ENCODE results near the gene SMARCAD1.

The SMARCAD1 gene, protein sequence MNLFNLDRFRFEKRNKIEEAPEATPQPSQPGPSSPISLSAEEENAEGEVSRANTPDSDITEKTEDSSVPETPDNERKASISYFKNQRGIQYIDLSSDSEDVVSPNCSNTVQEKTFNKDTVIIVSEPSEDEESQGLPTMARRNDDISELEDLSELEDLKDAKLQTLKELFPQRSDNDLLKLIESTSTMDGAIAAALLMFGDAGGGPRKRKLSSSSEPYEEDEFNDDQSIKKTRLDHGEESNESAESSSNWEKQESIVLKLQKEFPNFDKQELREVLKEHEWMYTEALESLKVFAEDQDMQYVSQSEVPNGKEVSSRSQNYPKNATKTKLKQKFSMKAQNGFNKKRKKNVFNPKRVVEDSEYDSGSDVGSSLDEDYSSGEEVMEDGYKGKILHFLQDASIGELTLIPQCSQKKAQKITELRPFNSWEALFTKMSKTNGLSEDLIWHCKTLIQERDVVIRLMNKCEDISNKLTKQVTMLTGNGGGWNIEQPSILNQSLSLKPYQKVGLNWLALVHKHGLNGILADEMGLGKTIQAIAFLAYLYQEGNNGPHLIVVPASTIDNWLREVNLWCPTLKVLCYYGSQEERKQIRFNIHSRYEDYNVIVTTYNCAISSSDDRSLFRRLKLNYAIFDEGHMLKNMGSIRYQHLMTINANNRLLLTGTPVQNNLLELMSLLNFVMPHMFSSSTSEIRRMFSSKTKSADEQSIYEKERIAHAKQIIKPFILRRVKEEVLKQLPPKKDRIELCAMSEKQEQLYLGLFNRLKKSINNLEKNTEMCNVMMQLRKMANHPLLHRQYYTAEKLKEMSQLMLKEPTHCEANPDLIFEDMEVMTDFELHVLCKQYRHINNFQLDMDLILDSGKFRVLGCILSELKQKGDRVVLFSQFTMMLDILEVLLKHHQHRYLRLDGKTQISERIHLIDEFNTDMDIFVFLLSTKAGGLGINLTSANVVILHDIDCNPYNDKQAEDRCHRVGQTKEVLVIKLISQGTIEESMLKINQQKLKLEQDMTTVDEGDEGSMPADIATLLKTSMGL

DNA sequence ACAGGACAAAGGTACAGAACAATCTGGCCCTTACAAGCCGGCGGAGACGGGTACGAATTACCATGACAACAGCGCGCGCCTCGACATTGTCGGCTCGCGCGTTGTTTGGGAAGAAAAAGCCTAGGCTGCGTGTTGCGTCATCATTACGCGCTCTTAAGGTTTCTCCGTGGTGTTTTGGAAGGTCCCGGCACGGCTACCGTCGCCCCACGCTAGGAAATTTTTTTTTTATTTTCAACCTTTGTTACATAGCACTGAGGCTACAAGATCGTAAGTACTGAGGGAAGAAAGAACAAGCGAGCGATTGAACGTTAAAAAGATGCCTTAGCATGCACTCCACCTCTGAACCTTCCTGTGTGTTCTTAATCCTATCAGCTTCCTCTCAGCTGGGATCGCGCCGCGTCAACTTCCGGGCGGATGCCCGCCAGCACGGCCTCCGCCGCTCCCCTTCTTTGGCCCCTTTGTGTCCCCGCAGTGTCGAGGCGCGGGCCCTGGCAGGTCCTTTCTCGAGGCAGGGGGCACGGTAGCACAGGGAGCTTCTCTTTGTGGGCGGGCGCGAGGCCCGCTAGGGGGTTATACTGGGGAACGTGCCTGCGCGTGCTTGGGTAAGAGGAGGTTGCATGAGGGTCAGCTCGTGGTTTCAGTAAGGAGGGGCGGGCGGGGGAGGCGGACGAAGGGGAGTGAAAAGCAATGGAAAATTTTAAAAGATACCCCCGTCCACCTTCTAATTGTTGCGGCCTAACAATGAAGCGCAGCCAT, at the start of gene SMARCAD1:
Gene SMARCAD1 (plus strand): TSS at position 397 of the 756 bp plus-strand sequence. CDS start 530 bp downstream, outside the sequence.
- peak; percentile 94 for DNase-seq (ENCODE audit: low spot score)

DNA sequence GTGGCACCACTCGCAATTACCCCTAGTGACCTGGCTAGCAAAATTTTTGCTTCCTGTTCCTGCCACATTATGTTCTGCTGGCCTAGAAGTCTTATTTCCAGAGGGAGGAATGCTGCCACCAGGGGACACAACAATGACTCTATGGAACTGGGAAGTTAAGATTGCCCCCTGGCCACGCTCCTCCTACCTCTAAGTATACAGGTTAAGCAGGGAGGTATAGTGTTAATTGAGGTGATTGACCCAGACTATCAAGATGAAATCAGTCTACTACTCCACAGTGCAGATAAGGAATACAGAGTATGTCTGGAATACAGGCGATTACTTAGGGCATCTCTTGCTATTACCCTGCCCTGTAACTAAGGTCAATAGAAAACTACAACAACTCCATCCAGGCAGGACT, 48.8 kb upstream of the SMARCAD1 start:
- no peak for DNase-seq (ENCODE audit: low spot score)

DNA sequence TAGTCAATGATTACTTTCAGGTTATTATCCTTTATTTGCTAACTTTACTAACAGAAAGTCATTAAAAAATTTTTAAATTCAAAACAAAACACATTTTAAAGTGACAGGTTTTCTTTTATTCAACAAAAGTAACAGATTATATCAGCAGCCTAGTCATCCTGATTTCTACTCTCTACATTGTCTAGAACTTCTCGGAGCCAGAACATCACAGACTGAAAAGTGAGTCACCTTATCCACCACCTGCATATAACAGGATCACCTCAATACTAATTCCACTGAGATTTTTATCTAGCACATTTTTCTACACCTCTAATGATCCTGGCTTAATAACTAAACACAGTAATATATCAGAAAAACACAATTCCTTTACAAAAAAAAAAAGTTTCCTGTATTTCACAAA, 47.9 kb upstream of the SMARCAD1 start:
- DNase-seq (ENCODE audit: low spot score), result no peak

DNA sequence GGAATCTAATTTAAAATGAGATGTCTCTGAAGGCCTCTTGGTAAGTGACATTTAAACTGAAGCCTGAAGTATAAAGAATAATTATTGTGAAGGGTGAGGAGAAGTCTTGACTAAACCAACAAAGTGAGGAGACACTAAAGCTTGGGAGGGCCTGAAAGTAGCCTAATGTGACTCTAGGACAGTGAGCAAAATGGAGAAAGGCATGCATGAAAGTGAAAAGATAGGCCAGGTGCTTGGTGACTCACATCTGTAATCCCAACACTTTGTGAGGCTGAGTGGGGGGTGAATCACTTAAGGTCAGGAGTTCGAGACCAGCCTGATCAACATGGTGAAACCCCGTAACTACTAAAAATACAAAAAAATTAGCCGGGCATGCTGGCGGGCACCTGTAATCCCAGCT, 46.9 kb upstream of the SMARCAD1 start:
- DNase-seq (ENCODE audit: low spot score), result no peak

DNA sequence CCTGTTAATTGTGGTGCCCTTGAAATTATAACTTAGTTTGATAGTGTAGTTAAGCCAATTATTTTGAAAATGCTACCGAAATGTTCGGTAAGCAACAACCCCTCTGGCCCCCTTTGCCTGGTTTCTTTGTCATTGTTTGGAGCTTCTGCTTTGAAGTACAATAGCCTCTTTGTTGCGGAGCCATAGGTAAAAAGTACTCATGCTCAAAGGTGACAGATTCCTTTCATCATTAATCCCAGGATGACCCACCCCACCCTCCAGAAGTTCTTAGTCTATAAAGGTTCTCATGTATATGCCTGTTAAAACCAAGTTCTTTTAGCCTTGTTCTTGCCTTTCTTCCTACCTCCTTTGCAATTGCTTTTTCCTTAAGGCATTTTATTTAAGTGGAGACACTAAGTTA, 42.4 kb upstream of the SMARCAD1 start:
- no peak for DNase-seq (ENCODE audit: low spot score)

DNA sequence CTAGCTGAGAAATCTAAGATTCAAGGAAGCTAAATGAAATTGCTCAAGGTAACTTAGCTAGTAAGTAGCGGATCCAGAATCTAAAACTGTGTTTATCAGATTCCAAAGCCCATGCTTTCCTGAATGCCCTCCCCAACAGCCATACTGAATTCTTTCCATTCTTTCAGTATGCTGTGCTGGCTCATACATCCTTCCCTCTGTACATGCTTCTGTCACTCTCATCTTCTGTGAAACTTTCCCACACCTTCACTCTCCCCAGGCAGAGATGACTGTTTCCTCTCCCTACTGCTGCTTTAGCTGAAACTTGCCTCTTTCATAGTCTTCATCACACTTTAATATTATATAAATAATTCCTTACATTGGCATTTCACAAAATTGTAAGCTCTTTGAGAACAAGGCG, 39.3 kb upstream of the SMARCAD1 start:
- DNase-seq (ENCODE audit: low spot score), result no peak

DNA sequence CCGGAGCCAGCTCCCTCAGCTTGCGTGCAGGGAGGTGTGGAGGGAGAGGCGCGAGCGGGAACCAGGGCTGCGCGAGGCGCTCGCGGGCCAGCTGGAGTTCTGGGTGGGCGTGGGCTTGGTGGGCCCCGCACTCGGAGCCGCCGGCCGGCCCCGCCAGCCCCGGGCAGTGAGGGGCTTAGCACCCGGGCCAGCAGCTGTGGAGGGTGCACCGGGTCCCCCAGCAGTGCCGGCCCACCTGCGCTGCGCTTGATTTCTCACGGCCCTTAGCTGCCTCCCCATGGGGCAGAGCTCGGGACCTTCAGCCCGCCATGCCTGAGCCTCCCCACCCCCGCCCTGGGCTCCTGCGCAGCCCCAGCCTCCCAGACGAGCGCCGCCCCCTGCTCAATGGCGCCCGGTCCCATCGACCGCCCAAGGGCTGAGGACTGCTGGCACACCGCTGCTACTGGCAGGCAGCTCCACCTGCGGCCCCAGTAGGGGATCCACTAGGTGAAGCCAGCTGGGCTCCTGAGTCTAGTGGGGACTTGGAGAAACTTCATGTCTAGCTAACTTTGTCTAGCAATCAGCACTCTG, 37.8 kb upstream of the SMARCAD1 start:
- no peak for DNase-seq (ENCODE audit: low spot score)

DNA sequence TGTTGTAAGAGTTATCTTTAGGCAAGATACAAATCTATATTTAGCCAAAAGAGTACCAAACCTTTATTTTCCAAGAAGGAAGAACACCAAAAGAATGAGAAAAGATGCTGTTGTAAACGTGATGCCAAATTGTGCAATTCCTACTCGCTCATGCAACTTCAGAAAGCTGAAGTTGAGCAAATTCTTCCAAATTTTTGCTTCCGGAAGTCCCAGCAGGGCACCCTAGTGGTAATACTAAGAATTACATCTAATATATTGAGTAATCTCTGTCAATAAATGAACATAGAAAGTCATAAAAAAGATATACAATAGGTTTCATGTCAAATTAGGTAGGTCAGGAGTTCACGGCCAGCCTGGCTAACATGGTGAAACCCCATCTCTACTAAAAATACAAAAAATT, 36.0 kb upstream of the SMARCAD1 start:
- DNase-seq (ENCODE audit: low spot score), result no peak

DNA sequence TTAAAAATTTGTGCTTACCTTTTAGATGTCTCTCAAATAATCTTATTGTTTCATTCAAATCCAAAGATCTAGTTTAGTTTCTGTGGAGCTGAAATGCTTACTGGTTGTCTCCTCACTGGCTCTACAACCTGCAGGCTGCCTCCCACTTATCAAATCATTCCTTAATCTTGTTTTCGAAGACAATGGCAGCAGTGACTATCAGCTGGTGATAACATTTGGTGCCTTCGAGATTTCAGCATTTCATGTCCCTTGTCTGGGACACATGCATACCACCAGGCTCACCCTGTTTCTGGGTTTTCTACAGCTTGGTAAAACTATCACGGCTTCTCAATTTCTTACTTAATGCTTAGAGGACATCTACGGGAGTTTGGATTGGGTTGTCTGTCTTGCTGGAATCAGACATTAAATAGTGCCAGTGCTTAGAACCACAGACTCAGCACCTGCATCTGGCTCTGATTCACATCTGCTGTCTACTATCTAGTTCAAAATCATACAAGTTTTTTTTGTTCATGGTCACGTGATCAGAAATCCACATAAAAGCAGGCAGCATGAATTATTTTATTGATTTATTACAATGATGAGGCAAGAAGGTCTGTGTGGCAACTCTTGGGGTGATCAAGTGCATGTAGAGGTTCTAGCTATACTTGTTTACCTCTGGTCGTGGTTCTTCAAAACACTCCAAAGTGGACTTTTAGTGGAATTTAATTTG, 32.0 kb upstream of the SMARCAD1 start:
- DNase-seq (ENCODE audit: low spot score), result no peak

DNA sequence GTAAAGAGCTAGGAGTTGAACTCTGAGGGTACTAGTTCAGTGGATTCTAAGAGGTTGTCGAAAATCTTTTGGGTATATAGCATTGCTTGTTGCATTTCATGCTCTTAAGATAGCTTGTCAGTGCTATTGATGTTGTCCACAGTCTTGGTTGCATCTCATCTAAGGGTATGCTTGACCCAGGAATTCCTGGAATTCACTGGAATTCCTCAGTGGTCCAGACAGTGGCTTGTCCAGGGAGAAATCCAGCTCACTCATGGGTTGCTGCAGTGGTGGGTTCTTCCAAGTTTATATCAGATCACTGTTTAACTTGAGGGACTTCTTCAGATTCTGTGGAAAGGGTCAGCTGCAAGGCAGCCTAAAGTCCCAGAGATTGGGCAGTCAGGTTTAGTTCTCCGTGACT, 29.8 kb upstream of the SMARCAD1 start:
- DNase-seq (ENCODE audit: low spot score), result no peak

DNA sequence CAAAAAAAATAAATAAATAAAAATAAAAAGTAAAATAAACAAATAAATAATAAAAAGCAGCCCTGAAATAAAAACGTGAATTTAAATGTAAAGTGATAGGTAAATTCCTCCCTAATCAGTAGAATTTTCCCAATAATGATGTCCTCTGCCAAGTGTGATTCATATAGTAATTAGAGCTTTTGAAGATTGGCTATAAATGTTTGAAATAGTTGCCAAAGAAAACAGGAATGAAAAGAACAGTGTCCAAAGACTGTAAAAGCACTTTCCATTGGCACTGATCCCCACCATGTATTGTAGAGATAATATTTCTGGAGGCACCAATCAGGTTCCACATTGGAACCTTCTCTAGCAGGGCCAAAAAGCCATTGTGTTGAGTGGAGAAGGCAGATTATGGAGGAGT, 25.9 kb upstream of the SMARCAD1 start:
- no peak for DNase-seq (ENCODE audit: low spot score)

DNA sequence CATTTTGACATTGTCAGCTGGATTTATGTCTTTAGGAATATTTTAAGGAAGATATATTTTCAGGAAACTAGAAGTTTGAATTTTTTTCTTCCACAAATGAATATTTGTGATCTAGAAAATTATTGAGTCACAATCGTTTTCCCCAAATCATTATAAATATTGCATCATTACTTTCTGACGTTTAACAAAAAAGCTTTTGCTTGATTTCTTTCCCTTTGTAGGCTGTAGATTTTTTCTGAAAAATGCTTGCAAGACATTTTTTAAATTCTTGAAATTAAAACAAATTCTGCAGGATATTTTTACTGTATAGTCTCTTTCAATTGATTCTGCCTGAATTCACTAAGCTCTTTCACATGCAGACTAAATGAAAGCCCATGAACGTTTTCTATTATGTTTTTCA, 4.9 kb upstream of the SMARCAD1 start:
- DNase-seq (ENCODE audit: low spot score), result no peak

DNA sequence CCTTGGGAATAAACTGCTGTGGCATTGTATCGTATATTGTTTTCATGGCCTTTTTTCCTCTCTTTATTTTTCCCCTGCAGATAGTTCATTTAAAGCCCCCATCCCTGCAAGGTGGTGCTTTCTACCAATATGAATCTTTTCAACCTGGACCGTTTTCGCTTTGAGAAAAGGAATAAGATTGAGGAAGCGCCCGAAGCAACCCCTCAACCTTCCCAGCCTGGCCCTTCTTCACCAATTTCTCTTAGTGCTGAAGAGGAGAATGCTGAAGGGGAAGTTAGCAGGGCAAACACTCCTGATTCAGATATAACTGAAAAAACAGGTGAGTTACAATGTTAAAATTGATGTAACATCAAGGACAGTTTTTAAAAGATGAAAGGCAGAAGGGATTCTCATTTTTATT, 601 bp downstream of the SMARCAD1 start:
- peak; percentile 8 for DNase-seq (ENCODE audit: low spot score)

DNA sequence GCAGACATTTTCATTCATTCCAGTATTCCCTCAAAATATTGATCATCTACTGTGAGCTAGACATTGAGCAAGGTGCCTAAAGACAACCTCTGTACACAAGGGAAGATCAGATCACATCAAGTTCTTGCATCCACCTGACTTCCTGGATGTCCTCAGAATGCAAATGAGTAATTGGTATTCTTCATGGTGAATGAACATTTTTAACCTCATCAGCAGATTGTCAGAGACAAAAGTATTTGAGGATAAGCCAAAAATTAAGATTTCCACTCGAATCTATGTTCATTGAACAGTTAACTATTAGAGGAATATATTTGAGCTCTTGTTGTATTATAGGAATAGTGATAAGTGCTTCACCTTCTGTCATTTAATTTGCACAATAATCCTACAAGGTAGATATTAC, 1.3 kb downstream of the SMARCAD1 start:
- DNase-seq (ENCODE audit: low spot score), result no peak

DNA sequence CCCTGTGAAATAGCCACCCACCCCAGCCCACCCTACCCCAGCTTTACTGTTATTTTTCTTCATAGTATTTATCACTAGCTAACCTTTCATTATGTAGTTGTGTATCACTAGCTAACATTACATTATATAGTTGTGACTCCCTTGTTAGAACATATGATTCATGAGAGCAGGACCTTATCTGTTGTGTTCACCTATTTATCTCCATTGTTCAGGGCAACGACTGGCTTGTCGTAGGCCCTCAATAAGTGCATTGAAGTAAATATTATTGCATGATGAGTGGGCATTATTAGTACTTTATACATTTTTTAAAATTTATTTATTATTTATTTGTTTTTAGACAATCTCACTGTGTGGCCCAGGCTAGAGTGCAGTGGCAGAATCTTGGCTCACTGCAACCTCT, 4.2 kb downstream of the SMARCAD1 start:
- DNase-seq (ENCODE audit: low spot score), result no peak

DNA sequence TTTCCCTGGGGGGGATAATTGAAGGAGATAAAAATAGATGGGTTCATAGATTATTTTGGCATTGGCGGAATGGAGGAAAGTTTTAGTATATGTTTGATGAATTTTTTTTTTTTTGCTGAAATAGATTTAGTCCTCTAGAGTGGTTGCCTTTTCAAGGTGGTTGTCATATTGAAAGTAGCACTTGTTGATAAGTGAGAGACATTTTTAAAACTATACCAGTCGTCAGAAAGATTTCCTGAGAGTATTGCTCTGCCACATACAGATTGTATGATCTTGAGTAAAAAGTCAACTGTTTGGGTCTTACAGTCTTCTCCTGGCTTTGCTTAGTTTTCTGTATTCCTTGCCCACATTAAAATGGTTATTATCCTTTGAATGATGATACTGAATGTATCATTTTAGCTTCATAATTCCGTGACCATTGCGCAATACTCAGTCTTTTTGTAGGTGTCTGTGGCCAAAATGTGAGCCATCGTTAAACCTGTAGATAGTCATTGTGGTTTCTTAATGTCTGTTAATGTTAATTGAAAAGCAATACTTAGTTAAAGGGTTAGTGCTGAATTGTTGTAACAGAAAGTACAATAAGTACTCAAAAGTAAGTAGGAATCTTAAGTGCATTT, 7.1 kb downstream of the SMARCAD1 start:
- DNase-seq (ENCODE audit: low spot score), result no peak

DNA sequence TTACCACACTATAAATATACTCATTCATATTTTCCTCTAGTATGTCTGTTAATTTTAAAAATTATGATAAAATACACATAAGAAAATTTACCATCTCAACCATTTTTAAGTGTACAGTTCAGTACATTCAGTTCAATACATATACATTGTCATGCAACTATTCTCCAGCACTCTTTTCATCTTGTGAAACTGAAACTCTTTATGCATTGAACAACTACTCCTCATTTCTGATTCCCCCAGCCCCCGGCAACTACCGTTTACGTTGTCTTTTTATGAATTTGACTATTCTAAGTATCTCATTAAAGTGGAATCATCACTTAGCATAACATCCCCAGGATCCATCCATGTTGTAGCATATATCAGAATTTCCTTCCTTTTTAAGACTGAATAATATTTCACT, 8.7 kb downstream of the SMARCAD1 start:
- DNase-seq (ENCODE audit: low spot score), result no peak

DNA sequence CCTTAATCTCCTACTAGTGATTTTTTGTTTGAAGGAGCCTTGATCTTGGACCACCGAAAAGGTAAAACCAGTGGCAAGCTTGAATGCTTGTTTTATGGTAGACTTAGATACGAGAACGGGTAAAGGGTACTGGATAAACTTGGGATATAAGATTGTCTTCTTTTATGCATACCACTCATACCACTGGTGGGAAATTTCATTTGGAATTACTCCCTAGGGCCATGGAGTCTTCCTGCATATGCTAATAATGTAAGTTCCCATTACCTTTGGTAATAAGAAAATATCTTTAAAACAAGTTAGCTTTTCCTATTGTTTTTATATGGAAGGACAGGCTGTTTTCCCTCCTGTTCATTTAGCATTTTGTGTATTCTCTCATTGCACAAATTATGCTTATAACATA, 11.7 kb downstream of the SMARCAD1 start:
- DNase-seq (ENCODE audit: low spot score), result no peak

DNA sequence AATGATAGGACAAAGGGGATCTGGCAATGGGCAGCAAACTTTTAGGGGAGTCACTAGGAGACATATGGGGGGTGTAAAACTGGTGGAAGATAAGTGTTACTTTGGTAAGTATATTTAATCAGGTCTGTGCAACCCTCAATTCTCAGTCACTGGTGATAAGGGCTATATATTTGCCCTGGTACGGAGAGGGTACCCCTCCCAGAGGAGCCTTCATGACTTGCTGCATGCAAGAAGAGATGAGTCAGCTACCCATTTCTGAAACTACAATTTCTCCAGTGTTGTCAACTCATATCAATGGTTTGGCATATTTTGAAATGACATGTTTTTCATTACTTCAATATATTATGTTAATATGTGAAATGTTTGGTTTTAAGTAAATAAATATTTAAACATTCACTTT, 14.3 kb downstream of the SMARCAD1 start:
- DNase-seq (ENCODE audit: low spot score), result no peak

DNA sequence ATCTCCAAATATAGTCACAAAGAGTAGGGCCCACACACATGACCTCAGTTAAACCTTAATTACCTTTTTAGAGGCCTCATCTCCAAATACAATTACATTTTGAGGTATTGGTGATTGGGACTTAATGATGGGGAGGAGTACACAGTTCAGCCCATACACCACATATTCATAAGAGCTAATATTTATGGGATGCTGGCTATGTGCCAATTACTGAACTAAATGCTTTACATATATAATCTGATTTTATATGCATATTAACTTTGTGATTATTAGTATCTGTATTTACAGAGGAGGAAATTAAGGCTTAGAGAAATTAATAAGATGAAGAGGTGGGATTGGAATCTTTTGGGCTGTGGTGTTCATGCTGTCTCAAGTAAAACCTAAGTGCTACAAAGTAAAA, 17.8 kb downstream of the SMARCAD1 start:
- no peak for DNase-seq (ENCODE audit: low spot score)

DNA sequence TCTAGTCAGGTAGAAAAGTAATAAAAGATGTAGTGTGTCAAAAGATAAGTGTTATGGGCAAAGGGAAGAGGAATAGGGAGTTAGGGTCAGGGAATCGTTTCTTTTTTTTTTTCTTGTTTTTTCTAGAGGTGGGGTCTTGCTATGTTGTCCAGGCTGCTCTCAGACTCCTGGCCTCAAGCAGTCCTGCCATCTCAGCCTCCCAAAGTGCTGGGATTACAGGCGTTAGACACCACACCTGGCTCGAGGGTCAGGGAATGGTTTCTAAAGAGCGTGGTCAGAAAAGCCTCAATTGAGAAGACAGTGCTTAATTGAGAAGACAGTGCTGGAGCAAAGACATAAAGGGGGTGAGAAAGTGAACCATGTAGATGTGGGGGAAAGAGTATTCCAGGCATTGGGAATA, 19.1 kb downstream of the SMARCAD1 start:
- no peak for DNase-seq (ENCODE audit: low spot score)

All from AG20443 (cell line).